Karpas-422 (cell line): Measurements from ENCODE around the gene RASSF3. TPM values are rescaled to one million over a fixed set of nuclear protein-coding genes. Genes with fewer than 3 reads are reported as not detected.

ENCODE experiments used
- small RNA-seq: library from RNA; depleted of rRNA; stranded (forward); fragments of <200 nt; gene quantifications from one replicate; pipeline ENCODE3, GENCODE V24; 2014
- total RNA-seq: library from RNA; depleted of rRNA; stranded (reverse); fragments of >200 nt; shearing (Covaris generic); gene quantifications from 2 replicates; pipeline ENCODE4 v1.2.3, GENCODE V29; 2014; ENCODE audit warnings: low replicate concordance; rRNA removed

Gene RASSF3
- total RNA-seq, 1 experiment from 2014 or later: 21.5 TPM

Small RNA genes lying within 50 kb of the gene (small RNA-seq; reads per million reads assigned to genes)
- not detected for gene MIR548C
- gene MIR548Z: not detected
- not detected for gene RF00137

Other genes with a start within 250 kb of the RASSF3 start
- gene C12orf56, start 219.7 kb upstream of the RASSF3 start, total RNA-seq: not detected in 2 replicates
- 87.3 and 169 TPM in 2 replicates for gene XPOT, start 206.1 kb upstream of the RASSF3 start, total RNA-seq
- 23.9 and 43.8 TPM in 2 replicates for gene TBK1, start 158.4 kb upstream of the RASSF3 start, total RNA-seq
- gene GNS, start 148.9 kb downstream of the RASSF3 start, total RNA-seq: 25.2 and 49.5 TPM in 2 replicates
- 7.1 and 15.5 TPM in 2 replicates for gene TBC1D30, start 214.2 kb downstream of the RASSF3 start, total RNA-seq